GM12873 (cell line): ENCODE results near the gene CNTNAP2.

Experiments used
- TF ChIP-seq, protein P1 (sequence below): IDR thresholded peaks from 2 replicates; pipeline ENCODE4 v1.5.1; 2012; ENCODE audit warnings: low read depth, mild to moderate bottlenecking, moderate library complexity, low read length, control low read depth; ENCODE audit not compliant: insufficient read depth; ENCODE audit errors: missing control alignments

Gene CNTNAP2

GRCh38 chr7:148306759-148307158 is 2190.2 kb downstream of the CNTNAP2 start:
- TF ChIP-seq, protein P1, sequence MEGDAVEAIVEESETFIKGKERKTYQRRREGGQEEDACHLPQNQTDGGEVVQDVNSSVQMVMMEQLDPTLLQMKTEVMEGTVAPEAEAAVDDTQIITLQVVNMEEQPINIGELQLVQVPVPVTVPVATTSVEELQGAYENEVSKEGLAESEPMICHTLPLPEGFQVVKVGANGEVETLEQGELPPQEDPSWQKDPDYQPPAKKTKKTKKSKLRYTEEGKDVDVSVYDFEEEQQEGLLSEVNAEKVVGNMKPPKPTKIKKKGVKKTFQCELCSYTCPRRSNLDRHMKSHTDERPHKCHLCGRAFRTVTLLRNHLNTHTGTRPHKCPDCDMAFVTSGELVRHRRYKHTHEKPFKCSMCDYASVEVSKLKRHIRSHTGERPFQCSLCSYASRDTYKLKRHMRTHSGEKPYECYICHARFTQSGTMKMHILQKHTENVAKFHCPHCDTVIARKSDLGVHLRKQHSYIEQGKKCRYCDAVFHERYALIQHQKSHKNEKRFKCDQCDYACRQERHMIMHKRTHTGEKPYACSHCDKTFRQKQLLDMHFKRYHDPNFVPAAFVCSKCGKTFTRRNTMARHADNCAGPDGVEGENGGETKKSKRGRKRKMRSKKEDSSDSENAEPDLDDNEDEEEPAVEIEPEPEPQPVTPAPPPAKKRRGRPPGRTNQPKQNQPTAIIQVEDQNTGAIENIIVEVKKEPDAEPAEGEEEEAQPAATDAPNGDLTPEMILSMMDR = no peak

DNA sequence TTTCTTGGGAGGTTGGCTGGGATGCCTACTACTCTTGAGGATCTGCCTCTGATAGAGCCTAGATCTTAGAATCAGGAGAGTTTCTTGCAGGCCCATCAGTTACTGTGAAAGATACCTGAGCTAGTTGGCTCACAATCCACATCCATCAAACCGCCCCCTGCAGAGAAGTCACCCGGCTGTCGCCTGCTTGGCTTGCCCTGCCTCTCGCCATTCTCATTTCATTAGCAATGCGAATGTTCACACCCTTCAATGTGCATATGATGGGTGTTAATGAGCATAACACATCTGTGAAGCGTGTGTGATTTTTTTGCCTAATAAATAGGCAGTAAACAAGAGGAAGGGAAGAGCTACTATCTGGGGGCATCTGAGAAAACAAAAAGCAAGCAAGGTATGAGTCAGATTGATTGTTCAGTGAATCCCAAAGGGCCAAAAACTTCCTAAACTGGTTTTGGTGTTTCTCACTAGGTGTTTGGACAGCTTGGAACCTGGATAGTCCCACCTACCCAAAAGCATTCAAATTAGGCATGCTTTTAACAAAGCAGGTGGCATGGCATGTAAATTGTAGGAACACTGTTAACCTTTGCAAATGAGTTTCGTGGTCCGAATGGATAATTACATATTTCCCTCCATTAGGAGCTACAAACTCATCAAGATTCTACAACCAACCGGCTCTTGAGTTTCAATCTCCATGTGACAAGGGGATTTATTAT is 2201.7 kb downstream of the CNTNAP2 start:
- TF ChIP-seq, protein P1 = no peak

DNA sequence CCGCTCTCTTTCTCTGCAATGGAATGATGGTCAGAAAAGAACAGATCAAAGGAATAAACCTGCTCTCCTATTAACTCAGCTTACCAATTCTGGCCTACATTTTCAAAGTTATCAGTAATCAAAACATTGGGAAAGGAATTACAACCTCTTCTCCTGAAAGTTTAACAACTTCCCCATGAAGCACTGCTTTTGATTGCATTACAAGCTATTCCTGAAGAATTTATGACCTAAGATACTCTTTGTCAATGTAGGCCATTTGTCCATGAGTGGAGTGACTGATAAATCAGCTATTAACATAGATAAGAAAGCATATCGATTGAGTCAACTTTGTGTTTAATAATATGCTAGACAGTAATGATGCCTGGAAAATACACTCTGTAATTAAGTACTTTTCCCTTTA is 2202.2 kb downstream of the CNTNAP2 start:
- TF ChIP-seq, protein P1 = no peak

- TF ChIP-seq, protein P1 = no peak
These were observed 2202.8 kb downstream of the CNTNAP2 start for GRCh38 chr7:148319316-148319808.

GRCh38 chr7:148325208-148325607 is 2208.6 kb downstream of the CNTNAP2 start:
- TF ChIP-seq, protein P1 = no peak

GRCh38 chr7:148327379-148327778 is 2210.8 kb downstream of the CNTNAP2 start:
- TF ChIP-seq, protein P1 = no peak

- TF ChIP-seq, protein P1 = no peak
These were observed 2212.3 kb downstream of the CNTNAP2 start for GRCh38 chr7:148328906-148329305.
